ENCODE data around the gene GAP43. TPM values are rescaled to one million over a fixed set of nuclear protein-coding genes. Genes with fewer than 3 reads are reported as not detected.

Gene GAP43
- total RNA-seq: 0.89 and 14.7 TPM in 2 replicates

GRCh38 chr3:115623044-115623868 is at the start of gene GAP43:
TSS of gene GAP43 (plus strand) at chr3:115623510. CDS start at chr3:115623690, 180 bp downstream.

Measured in smooth muscle cell of the umbilical artery (primary cell).